ENCODE results near the gene PGM3.
"Not testable (repeated sequence)": the region's sequence is repeated elsewhere in the genome, so short reads cannot be mapped to it uniquely, and the experiment has no call there.

Gene PGM3

GRCh38 chr6:83193747-83194566, 892 bp upstream of the PGM3 start:
- TF ChIP-seq PATZ1 (CRISPR knock-in tag; IDR thresholded peaks at IDR 0.05; ENCODE audit: borderline replicate concordance), result no peak
- peak; percentile 84; the same call in 1 of the 2 replicates for TF ChIP-seq SNAI2 (CRISPR knock-in tag; IDR thresholded peaks at IDR 0.05)
- TF ChIP-seq ISL1 (CRISPR knock-in tag; IDR thresholded peaks at IDR 0.05), result no peak
- TF ChIP-seq ZNF70 (CRISPR knock-in tag; IDR thresholded peaks at IDR 0.05), result no peak
- ATAC-seq, result peak; percentile 75

- TF ChIP-seq ZNF565 (CRISPR knock-in tag; conservative IDR thresholded peaks at IDR 0.05; ENCODE audit: low read depth) (no peak), SNAI2 (CRISPR knock-in tag; IDR thresholded peaks at IDR 0.05) (no peak), ESRRG (CRISPR knock-in tag; IDR thresholded peaks at IDR 0.05) (no peak), CREB5 (CRISPR knock-in tag; IDR thresholded peaks at IDR 0.05; ENCODE audit: low read depth) (no peak), GLIS3 (CRISPR knock-in tag; IDR thresholded peaks at IDR 0.05) (no peak), PPARA (CRISPR knock-in tag; IDR thresholded peaks at IDR 0.05; ENCODE audit: borderline replicate concordance) (no peak), ZC3H10 (CRISPR knock-in tag; IDR thresholded peaks at IDR 0.05) (no peak), ZFP3 (CRISPR knock-in tag; IDR thresholded peaks at IDR 0.05) (no peak), RARB (CRISPR knock-in tag; IDR thresholded peaks at IDR 0.05) (no peak), BACH2 (CRISPR knock-in tag; IDR thresholded peaks at IDR 0.05; ENCODE audit: borderline replicate concordance) (no peak), TSHZ2 (CRISPR knock-in tag; IDR thresholded peaks at IDR 0.05) (no peak), TCF4 (CRISPR knock-in tag; IDR thresholded peaks at IDR 0.05; ENCODE audit: borderline replicate concordance) (no peak)
These were observed 609 bp downstream of the PGM3 start for GRCh38 chr6:83192456-83192855.

GRCh38 chr6:83191974-83192373, 1.1 kb downstream of the PGM3 start:
- not testable (repeated sequence) for ATAC-seq

More at GRCh38 chr6:83192456-83192855, 609 bp downstream of the PGM3 start:
- ATAC-seq, result peak; percentile 18

- no peak for TF ChIP-seq TSHZ2 (CRISPR knock-in tag; IDR thresholded peaks at IDR 0.05)
- TF ChIP-seq ZFP30 (CRISPR knock-in tag; IDR thresholded peaks at IDR 0.05), result no peak
- TF ChIP-seq ZNF565 (CRISPR knock-in tag; conservative IDR thresholded peaks at IDR 0.05; ENCODE audit: low read depth), result no peak
- TF ChIP-seq TOX (CRISPR knock-in tag; IDR thresholded peaks at IDR 0.05; ENCODE audit: borderline replicate concordance), result no peak
- TF ChIP-seq BACH2 (CRISPR knock-in tag; IDR thresholded peaks at IDR 0.05; ENCODE audit: borderline replicate concordance), result no peak
- no peak for TF ChIP-seq POU6F1 (CRISPR knock-in tag; IDR thresholded peaks at IDR 0.05; ENCODE audit: borderline replicate concordance, low read depth)
- no peak for ATAC-seq
These were observed 2.4 kb downstream of the PGM3 start for GRCh38 chr6:83190626-83191025.
